Stomach (tissue), 19 donors: ENCODE results near the gene ATG9A. TPM values are rescaled to one million over a fixed set of nuclear protein-coding genes. Genes with fewer than 3 reads are reported as not detected.
A peak's percentile ranks its signal among the peaks of the same experiment; 100 is the strongest.

ENCODE experiments used
- DNase-seq, 2 donors: peaks; one replicate each; pipeline versions ENCODE4 v3.0.0 to v3.0.0-alpha.2; 2013 to 2019
- H3K27ac ChIP-seq, 5 donors: fragments of 200-600 bp in 4 of 5; sonication (generic) in 4 of 5; one replicate each; pipeline ENCODE4 v1.5.1; 2013 to 2019; ENCODE audit warnings: mild to moderate bottlenecking in 1 of 5, moderate library complexity in 1 of 5
- H3K27me3 ChIP-seq, 3 donors: fragments of 200-600 bp; sonication (generic); one replicate each; pipeline ENCODE4 v1.5.1; 2017 to 2019; ENCODE audit warnings: mixed run types in 1 of 3
- H3K36me3 ChIP-seq, 4 donors: fragments of 200-600 bp; sonication (generic); 1 replicate in 3 of 4; 2 replicates in 1 of 4; pipeline ENCODE4 v1.5.1; 2016 to 2019
- H3K4me1 ChIP-seq, 4 donors: fragments of 200-600 bp; sonication (generic); one replicate each; pipeline ENCODE4 v1.5.1; 2016 to 2019
- H3K4me3 ChIP-seq, 4 donors: fragments of 200-600 bp; sonication (generic) in 3 of 4; one replicate each; pipeline ENCODE4 v1.5.1; 2016 to 2019; ENCODE audit warnings: mild to moderate bottlenecking in 1 of 4
- H3K9me3 ChIP-seq, 4 donors: fragments of 200-600 bp; sonication (generic); one replicate each; pipeline ENCODE4 v1.5.1; 2016 to 2019
- EP300 ChIP-seq: sonication (generic); formaldehyde crosslinking; IDR thresholded peaks from one replicate; pipeline ENCODE4 v1.6.1; 2017; ENCODE audit warnings: antibody characterized with exemption
- POLR2A ChIP-seq, 4 donors: fragments of 450-650 bp; IDR thresholded peaks; one replicate each; pipeline ENCODE4 v1.6.1; 2016; ENCODE audit warnings: antibody characterized with exemption in 4 of 4, control low read depth in 2 of 4, mild to moderate bottlenecking in 1 of 4, moderate library complexity in 1 of 4
- POLR2AphosphoS5 ChIP-seq, 3 donors: sonication (generic); formaldehyde crosslinking; IDR thresholded peaks; one replicate each; pipeline ENCODE4 v1.6.1; 2016; ENCODE audit warnings: antibody characterized with exemption in 3 of 3
- WGBS, 5 donors: extraction: QIAGEN DNeasy Blood & Tissue Kit in 3 of 5; methylation state at CpG; one replicate each; pipeline versions ENCODE4 v1.1.5 to v1.1.7; 2013 to 2018; 5-methylcytosine and 5-hydroxymethylcytosine counted together
- intact Hi-C: fragments of 100-400 bp; cut with DNase I; formaldehyde crosslinking; loops from one replicate; pipeline ENCODE4 v1.15.1; 2023; ENCODE audit warnings: low total_unique reads
- long read RNA-seq, 10 donors: transcript quantifications; one replicate each; lab custom pipeline, GENCODE V29; 2026
- polyA plus RNA-seq, 3 donors: library from polyadenylated mRNA; stranded (reverse); fragments of 200-250 nt; gene quantifications; one replicate each; pipeline ENCODE4 v1.2.3, GENCODE V29; 2013
- total RNA-seq, 5 donors: library from RNA; depleted of rRNA; stranded (reverse); fragments of >200 nt; gene quantifications; one replicate each; pipeline versions ENCODE4 v1.1.0 to v1.2.3, GENCODE V29; 2014 to 2016
- TF ChIP-seq, protein P1 (sequence below), 7 experiments: fragments of 450-650 bp in 4 of 7; fragments of 200-600 bp in 3 of 7; sonication (generic) in 3 of 7; IDR thresholded peaks; one replicate each; pipeline ENCODE4 v1.5.1; 2016 to 2019; ENCODE audit warnings: antibody characterized with exemption in 7 of 7, control low read depth in 2 of 7, mild to moderate bottlenecking in 1 of 7
- donor health status: healthy with polysubstance abuse.
- donor health status: Bipolar disorder and iron deficiency.
- donor health status: healthy.

ATG9A gene, protein sequence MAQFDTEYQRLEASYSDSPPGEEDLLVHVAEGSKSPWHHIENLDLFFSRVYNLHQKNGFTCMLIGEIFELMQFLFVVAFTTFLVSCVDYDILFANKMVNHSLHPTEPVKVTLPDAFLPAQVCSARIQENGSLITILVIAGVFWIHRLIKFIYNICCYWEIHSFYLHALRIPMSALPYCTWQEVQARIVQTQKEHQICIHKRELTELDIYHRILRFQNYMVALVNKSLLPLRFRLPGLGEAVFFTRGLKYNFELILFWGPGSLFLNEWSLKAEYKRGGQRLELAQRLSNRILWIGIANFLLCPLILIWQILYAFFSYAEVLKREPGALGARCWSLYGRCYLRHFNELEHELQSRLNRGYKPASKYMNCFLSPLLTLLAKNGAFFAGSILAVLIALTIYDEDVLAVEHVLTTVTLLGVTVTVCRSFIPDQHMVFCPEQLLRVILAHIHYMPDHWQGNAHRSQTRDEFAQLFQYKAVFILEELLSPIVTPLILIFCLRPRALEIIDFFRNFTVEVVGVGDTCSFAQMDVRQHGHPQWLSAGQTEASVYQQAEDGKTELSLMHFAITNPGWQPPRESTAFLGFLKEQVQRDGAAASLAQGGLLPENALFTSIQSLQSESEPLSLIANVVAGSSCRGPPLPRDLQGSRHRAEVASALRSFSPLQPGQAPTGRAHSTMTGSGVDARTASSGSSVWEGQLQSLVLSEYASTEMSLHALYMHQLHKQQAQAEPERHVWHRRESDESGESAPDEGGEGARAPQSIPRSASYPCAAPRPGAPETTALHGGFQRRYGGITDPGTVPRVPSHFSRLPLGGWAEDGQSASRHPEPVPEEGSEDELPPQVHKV
- 100 to 1,000 TPM in 1 of 5 donors, 10 to 100 TPM in 3, 1 to 10 TPM in 1; 1.4 to 100 (median 23.1) TPM for total RNA-seq
- polyA plus RNA-seq, result 10 to 100 TPM in 1 of 3 donors, 1 to 10 TPM in 2; 6.3 to 13.5 (median 7.2) TPM
- long read RNA-seq, donor 1, partial matches to known transcripts, result 0 of 1 reads
- long read RNA-seq, donor 1, other reads (novel, unspliced or antisense), result 0 of 1 reads
- long read RNA-seq, donor 2, full-length matches to known transcripts, result 1 of 1 reads
- long read RNA-seq, donor 2, partial matches to known transcripts, result 0 of 1 reads
- long read RNA-seq, donor 2, other reads (novel, unspliced or antisense), result 0 of 1 reads
- long read RNA-seq, donor 3, partial matches to known transcripts, result 0 of 2 reads
- long read RNA-seq, donor 3, other reads (novel, unspliced or antisense), result 0 of 2 reads
- long read RNA-seq, donor 4, result 0 reads
- long read RNA-seq, donor 5, partial matches to known transcripts, result 0 of 1 reads
- long read RNA-seq, donor 5, other reads (novel, unspliced or antisense), result 0 of 1 reads
- long read RNA-seq, donor 6, result 0 reads
- long read RNA-seq, donor 7, partial matches to known transcripts, result 0 of 2 reads
- long read RNA-seq, donor 7, other reads (novel, unspliced or antisense), result 0 of 2 reads
- long read RNA-seq, donor 8, partial matches to known transcripts, result 0 of 4 reads
- long read RNA-seq, donor 8, other reads (novel, unspliced or antisense), result 0 of 4 reads
- long read RNA-seq, donor 9, result 0 reads
- long read RNA-seq, donor 10, result 0 reads

GRCh38 chr2:219229305-219230058 lies at the start of gene ATG9A, which contains the start of gene ANKZF1:
Gene ATG9A (minus strand): TSS chr2:219229636. CDS start chr2:219228024, 1,612 bp downstream.
Gene ANKZF1 (plus strand): TSS chr2:219229806. CDS start chr2:219230258, 452 bp downstream.
- H3K4me1 ChIP-seq, result peaks cover 19 to 57% (median 38%) of the 10 kb centered on the region in 4 donors
- peak; percentile 99 to 100 for DNase-seq
- intact Hi-C loops, result loop anchor here (10.0 kb wide), 1 partner anchor 55 kb away; no protein-coding TSS in a partner anchor
- no peaks in the 10 kb centered on the region for H3K9me3 ChIP-seq
- TF ChIP-seq POLR2AphosphoS5 (IDR thresholded peaks at IDR 0.05) (peak; percentile 95 to 98 (median 96)), EP300 (no peak), POLR2A (IDR thresholded peaks at IDR 0.05) (peak in 2 of 4 donors; percentile 32 to 79)
- TF ChIP-seq, protein P1, sequence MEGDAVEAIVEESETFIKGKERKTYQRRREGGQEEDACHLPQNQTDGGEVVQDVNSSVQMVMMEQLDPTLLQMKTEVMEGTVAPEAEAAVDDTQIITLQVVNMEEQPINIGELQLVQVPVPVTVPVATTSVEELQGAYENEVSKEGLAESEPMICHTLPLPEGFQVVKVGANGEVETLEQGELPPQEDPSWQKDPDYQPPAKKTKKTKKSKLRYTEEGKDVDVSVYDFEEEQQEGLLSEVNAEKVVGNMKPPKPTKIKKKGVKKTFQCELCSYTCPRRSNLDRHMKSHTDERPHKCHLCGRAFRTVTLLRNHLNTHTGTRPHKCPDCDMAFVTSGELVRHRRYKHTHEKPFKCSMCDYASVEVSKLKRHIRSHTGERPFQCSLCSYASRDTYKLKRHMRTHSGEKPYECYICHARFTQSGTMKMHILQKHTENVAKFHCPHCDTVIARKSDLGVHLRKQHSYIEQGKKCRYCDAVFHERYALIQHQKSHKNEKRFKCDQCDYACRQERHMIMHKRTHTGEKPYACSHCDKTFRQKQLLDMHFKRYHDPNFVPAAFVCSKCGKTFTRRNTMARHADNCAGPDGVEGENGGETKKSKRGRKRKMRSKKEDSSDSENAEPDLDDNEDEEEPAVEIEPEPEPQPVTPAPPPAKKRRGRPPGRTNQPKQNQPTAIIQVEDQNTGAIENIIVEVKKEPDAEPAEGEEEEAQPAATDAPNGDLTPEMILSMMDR (IDR thresholded peaks at IDR 0.05), result no peak
- WGBS, 5 donors, result 0 to 1% (median 1%) methylated on average over 34 to 80 of the region's 80 CpGs
- peak within 1 kb of the TSS; percentile 95 to 98 (median 96) for H3K27ac ChIP-seq
- peaks cover 37 to 59% (median 53%) of the 10 kb centered on the region in 4 donors for H3K36me3 ChIP-seq
- H3K4me3 ChIP-seq, result peak within 1 kb of the TSS; percentile 64 to 82 (median 78)
- H3K27me3 ChIP-seq, result no peaks in the 10 kb centered on the region

DNA sequence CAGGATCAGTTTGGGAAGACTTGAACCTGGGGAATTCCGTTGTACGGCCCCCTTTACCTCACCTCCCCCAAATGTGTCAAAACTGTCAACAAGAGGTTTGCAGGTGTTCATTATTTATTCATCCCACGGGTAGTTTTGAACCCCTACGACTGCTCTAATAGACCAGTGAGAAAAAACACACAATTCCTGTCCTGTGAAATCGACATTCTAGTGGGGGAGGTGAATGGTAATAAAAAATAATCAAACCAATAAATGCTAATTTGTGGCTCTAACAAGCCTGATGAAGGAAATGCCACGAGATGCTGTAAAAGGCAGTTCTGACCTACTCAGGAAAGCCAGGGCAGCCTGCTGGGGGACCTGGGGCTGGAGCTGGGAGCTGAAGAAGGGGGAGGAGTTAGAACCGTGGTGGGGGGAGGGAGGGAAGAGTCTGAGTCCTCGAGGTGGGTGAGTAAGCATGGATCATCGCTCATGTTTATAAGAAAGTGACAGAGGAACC lies 49.3 kb upstream of the ATG9A start:
- H3K27me3 ChIP-seq, result no peaks in the 10 kb centered on the region
- 10 to 14% (median 12%) methylated on average over 9 of the region's 9 CpGs for WGBS, 5 donors
- H3K27ac ChIP-seq, result peak overlapping the region; percentile 96 to 100 (median 99)
- peaks cover 22 to 50% (median 31%) of the 10 kb centered on the region in 4 donors for H3K4me1 ChIP-seq
- TF ChIP-seq, protein P1 (IDR thresholded peaks at IDR 0.05), result peak in 1 of 7 experiments; percentile 11
- TF ChIP-seq POLR2AphosphoS5 (IDR thresholded peaks at IDR 0.05), result no peak
- DNase-seq, result no peak
- peaks cover 23 to 34% (median 33%) of the 10 kb centered on the region in 4 donors for H3K36me3 ChIP-seq
- intact Hi-C loops, result no loop called here
- H3K4me3 ChIP-seq, result peak overlapping the region; percentile 51 to 74 (median 70)
- H3K9me3 ChIP-seq, result no peaks in the 10 kb centered on the region

DNA sequence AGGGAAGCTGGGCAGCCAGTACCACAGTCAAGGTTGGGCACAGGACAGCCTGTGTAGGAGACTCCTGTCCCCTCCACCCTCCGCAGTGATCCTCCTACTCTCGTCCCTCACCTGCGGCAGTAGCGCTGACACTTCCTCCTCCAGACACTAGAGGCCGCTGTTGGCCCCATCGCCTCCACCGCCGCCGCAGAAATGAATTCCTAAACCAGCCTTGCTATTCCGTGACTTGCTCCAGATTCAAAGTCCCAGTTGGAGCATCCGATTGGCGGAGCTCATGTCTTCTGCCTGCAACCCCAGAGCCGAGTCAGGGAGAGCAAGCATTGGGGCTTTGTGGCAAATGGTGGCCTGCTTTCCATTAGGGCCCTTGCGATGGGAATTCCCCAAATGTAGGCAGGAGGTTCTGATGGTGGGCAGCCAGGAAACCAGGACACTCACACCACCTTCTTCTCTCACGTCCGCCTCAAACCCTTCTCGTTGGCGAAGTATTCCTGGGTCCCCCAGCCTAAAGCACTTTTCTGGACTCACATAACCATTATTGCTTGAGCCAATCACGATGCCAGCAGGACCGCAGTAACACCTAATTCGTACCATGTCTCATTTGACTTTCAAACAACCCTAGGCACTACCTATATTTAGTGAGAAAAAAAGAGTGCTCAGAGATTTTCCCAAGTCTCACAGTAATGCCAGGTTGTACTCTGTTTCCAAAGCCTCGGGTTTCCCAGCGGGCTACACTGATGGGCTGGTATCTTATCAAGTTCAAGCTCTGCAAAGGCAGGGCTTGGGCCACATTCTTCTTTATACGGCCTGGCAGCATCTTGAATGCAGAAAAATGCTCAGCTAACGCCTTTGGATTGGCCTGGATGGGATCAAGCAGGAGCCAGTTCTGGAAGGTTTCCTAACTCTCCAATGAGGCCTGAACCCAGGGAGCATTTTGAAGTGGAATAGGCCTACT lies 48.5 kb upstream of the ATG9A start:
- Histone ChIP-seq H3K27me3 (no peaks in the 10 kb centered on the region), H3K4me3 (peak overlapping the region in 1 of 4 donors; percentile 33), H3K4me1 (peaks cover 22 to 43% (median 31%) of the 10 kb centered on the region in 4 donors), H3K9me3 (no peaks in the 10 kb centered on the region), H3K36me3 (peaks cover 18 to 27% (median 25%) of the 10 kb centered on the region in 4 donors), H3K27ac (peak overlapping the region; percentile 39 to 100 (median 99))
- whole genome bisulfite sequencing, 5 donors, result 23 to 34% (median 23%) methylated on average over 19 to 25 of the region's 25 CpGs
- TF ChIP-seq POLR2AphosphoS5 (IDR thresholded peaks at IDR 0.05) (peak in 2 of 3 donors; percentile 29 to 64), POLR2A (IDR thresholded peaks at IDR 0.05) (no peak), EP300 (no peak)
- TF ChIP-seq, protein P1 (IDR thresholded peaks at IDR 0.05), result peak in 6 of 7 experiments; percentile 63 to 99 (median 96)
- intact Hi-C loops, result no loop called here
- peak; percentile 85 to 93 for DNase-seq
